HepG2 (cell line): ENCODE results near the gene ZNF273. TPM values are rescaled to one million over a fixed set of nuclear protein-coding genes. Genes with fewer than 3 reads are reported as not detected.

Experiments
- ESRRA ChIP-seq: sonication (generic); formaldehyde crosslinking; IDR thresholded peaks from 2 replicates; pipeline ENCODE4 v1.5.1; 2020; ENCODE audit warnings: mild to moderate bottlenecking, low read depth, missing genetic modification reagents
- JUN ChIP-seq: sonication (generic); formaldehyde crosslinking; IDR thresholded peaks from 2 replicates; pipeline ENCODE4 v1.4.0; 2020; ENCODE audit warnings: mild to moderate bottlenecking, missing genetic modification reagents
- PCBP2 ChIP-seq: fragments of 200-400 bp; formaldehyde crosslinking; optimal IDR thresholded peaks from 2 replicates; pipeline ENCODE3; 2018; ENCODE audit warnings: low read length, low read depth; ENCODE audit not compliant: poor library complexity, severe bottlenecking
- PPARG ChIP-seq: conservative IDR thresholded peaks from 2 replicates; pipeline ENCODE4 v1.6.1; 2016; ENCODE audit warnings: missing biosample characterization, missing genetic modification reagents
- RCOR2 ChIP-seq: IDR thresholded peaks from 2 replicates; pipeline ENCODE4 v1.6.1; 2016; ENCODE audit warnings: missing biosample characterization, missing genetic modification reagents
- SMYD3 ChIP-seq: sonication (generic); formaldehyde crosslinking; IDR thresholded peaks from 2 replicates; pipeline ENCODE4 v1.8.1; 2023; ENCODE audit warnings: mild to moderate bottlenecking, missing genetic modification reagents
- SYNCRIP ChIP-seq: fragments of 200-400 bp; formaldehyde crosslinking; IDR thresholded peaks from 2 replicates; pipeline ENCODE4 v1.6.1; 2018; ENCODE audit warnings: mild to moderate bottlenecking, low read depth, low read length; ENCODE audit not compliant: insufficient read depth
- ZBTB7B ChIP-seq: sonication (generic); formaldehyde crosslinking; IDR thresholded peaks from 2 replicates; pipeline ENCODE4 v1.4.0; 2020; ENCODE audit warnings: missing genetic modification reagents
- ZC3H13 ChIP-seq: sonication (generic); formaldehyde crosslinking; IDR thresholded peaks from 2 replicates; pipeline ENCODE4 v1.8.1; 2023; ENCODE audit warnings: mild to moderate bottlenecking, missing genetic modification reagents, moderate library complexity
- ZNF326 ChIP-seq: sonication (generic); formaldehyde crosslinking; IDR thresholded peaks from 2 replicates; pipeline ENCODE4 v1.4.0; 2020; ENCODE audit warnings: missing genetic modification reagents, borderline replicate concordance
- ZNF598 ChIP-seq: sonication (generic); formaldehyde crosslinking; IDR thresholded peaks from 2 replicates; pipeline ENCODE4 v1.5.1; 2020; ENCODE audit warnings: mild to moderate bottlenecking, missing genetic modification reagents, borderline replicate concordance
- ZNF660 ChIP-seq: sonication (generic); formaldehyde crosslinking; IDR thresholded peaks from 2 replicates; pipeline ENCODE4 v1.5.1; 2020; ENCODE audit warnings: mild to moderate bottlenecking, low read depth, missing genetic modification reagents, borderline replicate concordance
- polyA plus RNA-seq, 8 experiments: library from polyadenylated mRNA; depleted of rRNA in 3 of 8; stranded (reverse) in 7 of 8; unstranded in 1 of 8; fragments of >200 nt; fragmentation: Illumina TruSeq in 4 of 8; extraction: Trizol in 4 of 8; gene quantifications; 2 replicates each; pipeline versions ENCODE4 v1.2.1 to v1.2.3, GENCODE V29; 2011 to 2016; ENCODE audit warnings: low read depth in 4 of 8, missing spikeins in 1 of 8, mixed read lengths in 1 of 8; ENCODE audit not compliant: insufficient read depth in 1 of 8
- total RNA-seq, 5 experiments: library from RNA; depleted of rRNA; stranded (reverse); fragments of >200 nt; fragmentation: Illumina TruSeq; extraction: Trizol; gene quantifications; 2 replicates each; pipeline ENCODE4 v1.2.3, GENCODE V29; 2016; ENCODE audit warnings: low read depth in 1 of 5
- TF ChIP-seq, protein P1 (sequence below): sonication (generic); formaldehyde crosslinking; IDR thresholded peaks from 2 replicates; pipeline ENCODE4 v1.4.0; 2020; ENCODE audit warnings: mild to moderate bottlenecking, missing genetic modification reagents
- TF ChIP-seq, protein P2 (sequence below): conservative IDR thresholded peaks from 2 replicates; pipeline ENCODE4 v1.6.1; 2018; ENCODE audit warnings: missing genetic modification reagents
- TF ChIP-seq, protein P3 (sequence below): sonication (generic); formaldehyde crosslinking; IDR thresholded peaks from 2 replicates; pipeline ENCODE4 v1.5.0; 2020; ENCODE audit warnings: missing genetic modification reagents
- TF ChIP-seq, protein P4 (sequence below): sonication (generic); formaldehyde crosslinking; IDR thresholded peaks from 2 replicates; pipeline ENCODE4 v1.4.0; 2020; ENCODE audit warnings: missing genetic modification reagents
- TF ChIP-seq, protein P5 (sequence below): sonication (generic); formaldehyde crosslinking; IDR thresholded peaks from 2 replicates; pipeline ENCODE4 v1.9.0; 2021; ENCODE audit warnings: missing genetic modification reagents, mild to moderate bottlenecking, borderline replicate concordance

ZNF273 gene
- total and polyA plus RNA-seq, 2 of the 13 experiments (the other 11 are each of a cell fraction or from before 2014, with no cell fraction given) = 1.7 to 5.8 TPM

DNA sequence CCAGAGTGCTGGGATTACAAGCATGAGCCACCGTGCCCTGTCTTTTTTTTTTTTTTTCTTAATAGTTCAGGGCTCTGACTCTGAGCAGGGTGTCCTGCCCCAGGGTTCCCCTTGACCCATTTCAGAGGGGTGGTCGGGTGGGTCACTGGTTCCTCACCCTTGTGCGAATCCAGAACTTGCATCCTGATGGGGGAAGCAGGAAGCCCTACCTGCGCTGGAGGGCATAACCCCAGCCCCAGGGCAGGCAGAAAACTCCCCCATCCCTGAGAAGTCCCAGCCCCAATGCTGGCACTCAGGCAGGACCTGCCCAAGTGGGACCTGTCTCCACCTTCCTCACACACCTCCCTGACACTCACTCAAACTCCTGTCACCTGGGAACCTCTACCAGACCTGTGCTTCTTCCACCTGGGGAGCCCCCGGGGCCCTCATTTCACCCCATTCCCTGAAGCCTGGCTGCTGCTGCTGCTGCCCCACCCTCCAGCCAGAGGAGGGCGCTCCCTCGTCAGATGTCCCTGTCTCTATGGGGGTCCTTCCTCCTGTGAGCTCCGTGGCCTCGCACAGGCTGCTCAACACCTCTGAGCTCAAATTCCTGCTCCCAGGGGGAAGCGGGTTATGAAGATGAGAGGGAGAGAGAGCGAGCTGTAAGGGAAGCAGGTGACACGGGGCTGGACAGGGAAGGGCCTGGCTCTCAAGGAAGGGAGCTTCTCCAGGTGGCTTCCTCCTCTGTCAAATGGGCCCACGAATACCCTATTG lies 15.1 kb upstream of the ZNF273 start (continued):
- TF ChIP-seq PCBP2 (no peak), JUN (CRISPR knock-in tag) (no peak), RCOR2 (CRISPR knock-in tag) (no peak), ZBTB7B (peak; percentile 95), ZC3H13 (CRISPR knock-in tag) (no peak), ZNF598 (no peak), ESRRA (CRISPR knock-in tag) (no peak), SYNCRIP (no peak), ZNF660 (CRISPR knock-in tag) (no peak), SMYD3 (CRISPR knock-in tag) (no peak), PPARG (no peak), ZNF326 (CRISPR knock-in tag) (no peak)
- TF ChIP-seq, protein P1, sequence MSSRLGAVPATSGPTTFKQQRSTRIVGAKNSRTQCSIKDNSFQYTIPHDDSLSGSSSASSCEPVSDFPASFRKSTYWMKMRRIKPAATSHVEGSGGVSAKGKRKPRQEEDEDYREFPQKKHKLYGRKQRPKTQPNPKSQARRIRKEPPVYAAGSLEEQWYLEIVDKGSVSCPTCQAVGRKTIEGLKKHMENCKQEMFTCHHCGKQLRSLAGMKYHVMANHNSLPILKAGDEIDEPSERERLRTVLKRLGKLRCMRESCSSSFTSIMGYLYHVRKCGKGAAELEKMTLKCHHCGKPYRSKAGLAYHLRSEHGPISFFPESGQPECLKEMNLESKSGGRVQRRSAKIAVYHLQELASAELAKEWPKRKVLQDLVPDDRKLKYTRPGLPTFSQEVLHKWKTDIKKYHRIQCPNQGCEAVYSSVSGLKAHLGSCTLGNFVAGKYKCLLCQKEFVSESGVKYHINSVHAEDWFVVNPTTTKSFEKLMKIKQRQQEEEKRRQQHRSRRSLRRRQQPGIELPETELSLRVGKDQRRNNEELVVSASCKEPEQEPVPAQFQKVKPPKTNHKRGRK (CRISPR knock-in tag) = no peak
- TF ChIP-seq, protein P2, sequence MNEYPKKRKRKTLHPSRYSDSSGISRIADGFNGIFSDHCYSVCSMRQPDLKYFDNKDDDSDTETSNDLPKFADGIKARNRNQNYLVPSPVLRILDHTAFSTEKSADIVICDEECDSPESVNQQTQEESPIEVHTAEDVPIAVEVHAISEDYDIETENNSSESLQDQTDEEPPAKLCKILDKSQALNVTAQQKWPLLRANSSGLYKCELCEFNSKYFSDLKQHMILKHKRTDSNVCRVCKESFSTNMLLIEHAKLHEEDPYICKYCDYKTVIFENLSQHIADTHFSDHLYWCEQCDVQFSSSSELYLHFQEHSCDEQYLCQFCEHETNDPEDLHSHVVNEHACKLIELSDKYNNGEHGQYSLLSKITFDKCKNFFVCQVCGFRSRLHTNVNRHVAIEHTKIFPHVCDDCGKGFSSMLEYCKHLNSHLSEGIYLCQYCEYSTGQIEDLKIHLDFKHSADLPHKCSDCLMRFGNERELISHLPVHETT = no peak
- TF ChIP-seq, protein P3, sequence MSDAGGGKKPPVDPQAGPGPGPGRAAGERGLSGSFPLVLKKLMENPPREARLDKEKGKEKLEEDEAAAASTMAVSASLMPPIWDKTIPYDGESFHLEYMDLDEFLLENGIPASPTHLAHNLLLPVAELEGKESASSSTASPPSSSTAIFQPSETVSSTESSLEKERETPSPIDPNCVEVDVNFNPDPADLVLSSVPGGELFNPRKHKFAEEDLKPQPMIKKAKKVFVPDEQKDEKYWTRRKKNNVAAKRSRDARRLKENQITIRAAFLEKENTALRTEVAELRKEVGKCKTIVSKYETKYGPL (CRISPR knock-in tag) = no peak
- TF ChIP-seq, protein P4, sequence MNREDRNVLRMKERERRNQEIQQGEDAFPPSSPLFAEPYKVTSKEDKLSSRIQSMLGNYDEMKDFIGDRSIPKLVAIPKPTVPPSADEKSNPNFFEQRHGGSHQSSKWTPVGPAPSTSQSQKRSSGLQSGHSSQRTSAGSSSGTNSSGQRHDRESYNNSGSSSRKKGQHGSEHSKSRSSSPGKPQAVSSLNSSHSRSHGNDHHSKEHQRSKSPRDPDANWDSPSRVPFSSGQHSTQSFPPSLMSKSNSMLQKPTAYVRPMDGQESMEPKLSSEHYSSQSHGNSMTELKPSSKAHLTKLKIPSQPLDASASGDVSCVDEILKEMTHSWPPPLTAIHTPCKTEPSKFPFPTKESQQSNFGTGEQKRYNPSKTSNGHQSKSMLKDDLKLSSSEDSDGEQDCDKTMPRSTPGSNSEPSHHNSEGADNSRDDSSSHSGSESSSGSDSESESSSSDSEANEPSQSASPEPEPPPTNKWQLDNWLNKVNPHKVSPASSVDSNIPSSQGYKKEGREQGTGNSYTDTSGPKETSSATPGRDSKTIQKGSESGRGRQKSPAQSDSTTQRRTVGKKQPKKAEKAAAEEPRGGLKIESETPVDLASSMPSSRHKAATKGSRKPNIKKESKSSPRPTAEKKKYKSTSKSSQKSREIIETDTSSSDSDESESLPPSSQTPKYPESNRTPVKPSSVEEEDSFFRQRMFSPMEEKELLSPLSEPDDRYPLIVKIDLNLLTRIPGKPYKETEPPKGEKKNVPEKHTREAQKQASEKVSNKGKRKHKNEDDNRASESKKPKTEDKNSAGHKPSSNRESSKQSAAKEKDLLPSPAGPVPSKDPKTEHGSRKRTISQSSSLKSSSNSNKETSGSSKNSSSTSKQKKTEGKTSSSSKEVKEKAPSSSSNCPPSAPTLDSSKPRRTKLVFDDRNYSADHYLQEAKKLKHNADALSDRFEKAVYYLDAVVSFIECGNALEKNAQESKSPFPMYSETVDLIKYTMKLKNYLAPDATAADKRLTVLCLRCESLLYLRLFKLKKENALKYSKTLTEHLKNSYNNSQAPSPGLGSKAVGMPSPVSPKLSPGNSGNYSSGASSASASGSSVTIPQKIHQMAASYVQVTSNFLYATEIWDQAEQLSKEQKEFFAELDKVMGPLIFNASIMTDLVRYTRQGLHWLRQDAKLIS = no peak
- TF ChIP-seq, protein P5, sequence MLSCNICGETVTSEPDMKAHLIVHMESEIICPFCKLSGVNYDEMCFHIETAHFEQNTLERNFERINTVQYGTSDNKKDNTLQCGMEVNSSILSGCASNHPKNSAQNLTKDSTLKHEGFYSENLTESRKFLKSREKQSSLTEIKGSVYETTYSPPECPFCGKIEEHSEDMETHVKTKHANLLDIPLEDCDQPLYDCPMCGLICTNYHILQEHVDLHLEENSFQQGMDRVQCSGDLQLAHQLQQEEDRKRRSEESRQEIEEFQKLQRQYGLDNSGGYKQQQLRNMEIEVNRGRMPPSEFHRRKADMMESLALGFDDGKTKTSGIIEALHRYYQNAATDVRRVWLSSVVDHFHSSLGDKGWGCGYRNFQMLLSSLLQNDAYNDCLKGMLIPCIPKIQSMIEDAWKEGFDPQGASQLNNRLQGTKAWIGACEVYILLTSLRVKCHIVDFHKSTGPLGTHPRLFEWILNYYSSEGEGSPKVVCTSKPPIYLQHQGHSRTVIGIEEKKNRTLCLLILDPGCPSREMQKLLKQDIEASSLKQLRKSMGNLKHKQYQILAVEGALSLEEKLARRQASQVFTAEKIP = no peak
